ENCODE data around the gene TNFAIP3. TPM values are rescaled to one million over a fixed set of nuclear protein-coding genes. Genes with fewer than 3 reads are reported as not detected.

Gene TNFAIP3
- total and polyA plus RNA-seq, 2 donors (not counting 1 experiment from before 2014, with no cell fraction given): 7.8 to 23.5 TPM

DNA sequence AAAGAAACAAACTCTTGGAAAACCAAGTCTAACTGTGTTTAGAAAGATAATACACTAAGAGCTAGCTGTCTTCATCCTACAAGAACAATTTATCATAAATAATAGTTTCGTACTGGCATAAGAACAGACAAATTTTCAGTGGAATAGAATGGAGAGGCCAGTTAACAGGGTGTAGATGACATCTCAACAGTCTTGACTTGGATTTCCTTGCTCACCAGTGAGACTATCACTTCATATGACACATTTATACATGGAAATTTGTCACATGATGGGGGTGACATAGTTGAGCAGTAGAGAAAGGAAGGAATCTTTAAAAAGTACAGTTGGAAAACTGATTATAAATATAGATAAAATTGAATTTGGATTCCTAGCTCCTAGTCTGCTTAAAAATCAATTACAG lies 35.6 kb downstream of the TNFAIP3 start:
- Histone ChIP-seq H3K9ac (ENCODE audit: insufficient read depth, low read length) (no peak overlapping the region), H4K20me1 (ENCODE audit: control insufficient read depth, extremely low read depth, insufficient read depth, low read length) (no peaks in the 10 kb centered on the region)

DNA sequence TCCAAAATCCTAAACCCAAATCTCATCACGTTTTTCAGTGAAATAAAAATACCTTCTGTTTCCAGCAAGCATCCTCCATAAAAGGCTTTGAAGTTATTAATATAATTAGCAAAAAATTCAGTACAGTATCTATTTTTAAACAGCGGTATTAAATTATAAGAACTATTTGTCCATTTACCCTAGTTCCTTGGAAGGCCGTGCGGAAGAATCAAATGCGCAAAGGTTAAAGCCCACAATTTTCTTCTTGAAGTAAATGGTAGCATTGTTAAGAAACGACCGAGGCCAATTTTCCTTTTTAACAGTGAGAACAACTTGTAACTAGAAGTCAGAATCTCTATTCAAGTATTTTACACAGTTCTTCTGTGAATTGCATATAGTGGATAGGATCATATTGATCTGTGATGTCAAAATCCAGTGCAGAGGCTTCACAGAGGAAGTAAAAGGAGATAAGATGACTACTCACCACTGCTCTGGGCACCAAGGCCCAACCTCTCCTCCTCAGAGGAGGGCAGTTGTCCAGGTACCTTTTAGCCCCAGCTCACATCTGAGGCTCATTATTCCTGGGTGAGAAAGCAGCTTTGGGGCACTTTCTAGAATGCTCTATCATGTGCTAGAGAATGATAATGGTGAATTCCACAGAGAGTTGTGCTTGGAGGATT lies 36.3 kb downstream of the TNFAIP3 start:
- no peak for TF ChIP-seq EZH2 (IDR thresholded peaks at IDR 0.05; ENCODE audit: low read length, missing control alignments)
- TF ChIP-seq, protein P1, sequence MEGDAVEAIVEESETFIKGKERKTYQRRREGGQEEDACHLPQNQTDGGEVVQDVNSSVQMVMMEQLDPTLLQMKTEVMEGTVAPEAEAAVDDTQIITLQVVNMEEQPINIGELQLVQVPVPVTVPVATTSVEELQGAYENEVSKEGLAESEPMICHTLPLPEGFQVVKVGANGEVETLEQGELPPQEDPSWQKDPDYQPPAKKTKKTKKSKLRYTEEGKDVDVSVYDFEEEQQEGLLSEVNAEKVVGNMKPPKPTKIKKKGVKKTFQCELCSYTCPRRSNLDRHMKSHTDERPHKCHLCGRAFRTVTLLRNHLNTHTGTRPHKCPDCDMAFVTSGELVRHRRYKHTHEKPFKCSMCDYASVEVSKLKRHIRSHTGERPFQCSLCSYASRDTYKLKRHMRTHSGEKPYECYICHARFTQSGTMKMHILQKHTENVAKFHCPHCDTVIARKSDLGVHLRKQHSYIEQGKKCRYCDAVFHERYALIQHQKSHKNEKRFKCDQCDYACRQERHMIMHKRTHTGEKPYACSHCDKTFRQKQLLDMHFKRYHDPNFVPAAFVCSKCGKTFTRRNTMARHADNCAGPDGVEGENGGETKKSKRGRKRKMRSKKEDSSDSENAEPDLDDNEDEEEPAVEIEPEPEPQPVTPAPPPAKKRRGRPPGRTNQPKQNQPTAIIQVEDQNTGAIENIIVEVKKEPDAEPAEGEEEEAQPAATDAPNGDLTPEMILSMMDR (conservative IDR thresholded peaks at IDR 0.05 in 1 of 2, IDR thresholded peaks at IDR 0.05 in 1 of 2; ENCODE audit: low read depth in 1 of 2, low read length in 2 of 2): no peak
- H3K4me3 ChIP-seq (replicated peaks in 1 of 4; ENCODE audit: control extremely low read depth in 1 of 4, insufficient read depth in 1 of 4, low read depth in 3 of 4, low read length in 4 of 4): no peak overlapping the region

More for the DNA sequence above, 35.6 kb downstream of the TNFAIP3 start:
- Histone ChIP-seq H3K4me1 (ENCODE audit: control insufficient read depth, extremely low read depth, insufficient read depth, low read length) (no peaks in the 10 kb centered on the region), H3K4me2 (ENCODE audit: extremely low read depth, insufficient read depth, low read length) (no peak overlapping the region), H3K9me3 (ENCODE audit: control insufficient read depth, insufficient read depth, low read depth, low read length) (no peaks in the 10 kb centered on the region), H3K36me3 (ENCODE audit: control insufficient read depth, insufficient read depth, low read length) (no peaks in the 10 kb centered on the region), H3K79me2 (ENCODE audit: control insufficient read depth, insufficient read depth, low read length) (no peaks in the 10 kb centered on the region), H2AFZ (ENCODE audit: low read length) (peak overlapping the region; percentile 28), H3K4me3 (replicated peaks in 1 of 4; ENCODE audit: control extremely low read depth in 1 of 4, insufficient read depth in 1 of 4, low read depth in 3 of 4, low read length in 4 of 4) (no peak overlapping the region), H3K27me3 (ENCODE audit: control insufficient read depth, insufficient read depth, low read length) (no peaks in the 10 kb centered on the region), H3K27ac (ENCODE audit: insufficient read depth, low read length) (no peak overlapping the region)
- no peak for TF ChIP-seq EZH2 (IDR thresholded peaks at IDR 0.05; ENCODE audit: low read length, missing control alignments)
- TF ChIP-seq, protein P1 (conservative IDR thresholded peaks at IDR 0.05 in 1 of 2, IDR thresholded peaks at IDR 0.05 in 1 of 2; ENCODE audit: low read depth in 1 of 2, low read length in 2 of 2): no peak
- no peak for DNase-seq (ENCODE audit: low read depth in 2 of 2)

DNA sequence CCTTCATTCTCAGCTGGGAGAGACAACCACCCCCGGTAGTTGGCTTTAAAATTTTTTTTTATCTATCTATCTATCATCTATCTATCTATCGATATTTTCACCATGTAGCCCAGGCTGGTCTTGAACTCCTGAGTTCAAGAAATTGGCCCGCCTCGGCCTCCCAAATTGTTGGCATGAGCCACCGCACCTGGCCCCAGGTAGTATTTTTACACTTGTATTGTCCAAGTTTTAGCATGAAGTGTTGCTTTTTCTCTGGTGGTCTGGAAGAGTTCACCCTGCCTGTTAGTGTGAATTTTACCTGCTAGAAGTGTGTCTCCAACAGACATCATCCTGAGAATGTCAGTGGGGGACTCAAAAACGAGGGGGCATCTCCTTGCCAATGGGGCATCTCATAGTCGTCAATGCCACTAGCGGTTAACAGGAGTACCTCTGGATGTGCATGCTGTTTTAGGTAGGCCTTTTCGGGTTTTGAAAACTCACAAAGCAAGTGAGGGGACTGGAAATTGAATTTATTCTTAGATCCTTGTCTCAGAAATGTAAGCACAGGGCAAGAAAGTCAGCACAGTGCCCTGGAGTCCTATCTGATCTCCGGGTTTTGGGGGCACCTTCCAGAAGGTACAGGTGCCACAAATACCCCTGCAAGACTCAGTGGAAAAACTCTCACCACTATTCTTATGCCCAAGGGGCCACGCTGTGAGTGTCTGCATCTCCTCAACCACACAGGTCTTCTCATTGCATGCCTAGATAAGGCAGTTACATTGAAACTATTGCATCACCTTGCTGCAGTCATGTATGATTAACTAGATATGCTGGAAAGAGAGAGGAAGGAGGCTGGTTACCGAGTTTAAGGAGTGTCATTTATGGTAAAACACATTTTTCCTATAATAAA lies 37.1 kb downstream of the TNFAIP3 start:
- no peaks in the 10 kb centered on the region for H3K4me1 ChIP-seq (ENCODE audit: control insufficient read depth, extremely low read depth, insufficient read depth, low read length)
- H3K27me3 ChIP-seq (ENCODE audit: control insufficient read depth, insufficient read depth, low read length): no peaks in the 10 kb centered on the region
- no peak overlapping the region for H3K9ac ChIP-seq (ENCODE audit: insufficient read depth, low read length)
- H4K20me1 ChIP-seq (ENCODE audit: control insufficient read depth, extremely low read depth, insufficient read depth, low read length): no peaks in the 10 kb centered on the region
- no peaks in the 10 kb centered on the region for H3K9me3 ChIP-seq (ENCODE audit: control insufficient read depth, insufficient read depth, low read depth, low read length)
- peak in 1 of 2 donors; percentile 72 for DNase-seq (ENCODE audit: low read depth in 2 of 2)
- no peak overlapping the region for H3K4me2 ChIP-seq (ENCODE audit: extremely low read depth, insufficient read depth, low read length)
- no peak overlapping the region for H2AFZ ChIP-seq (ENCODE audit: low read length)
- TF ChIP-seq, protein P1 (conservative IDR thresholded peaks at IDR 0.05 in 1 of 2, IDR thresholded peaks at IDR 0.05 in 1 of 2; ENCODE audit: low read depth in 1 of 2, low read length in 2 of 2): no peak
- no peak for TF ChIP-seq EZH2 (IDR thresholded peaks at IDR 0.05; ENCODE audit: low read length, missing control alignments)
- H3K27ac ChIP-seq (ENCODE audit: insufficient read depth, low read length): no peak overlapping the region
- H3K36me3 ChIP-seq (ENCODE audit: control insufficient read depth, insufficient read depth, low read length): no peaks in the 10 kb centered on the region
- no peak overlapping the region for H3K4me3 ChIP-seq (replicated peaks in 1 of 4; ENCODE audit: control extremely low read depth in 1 of 4, insufficient read depth in 1 of 4, low read depth in 3 of 4, low read length in 4 of 4)
- no peaks in the 10 kb centered on the region for H3K79me2 ChIP-seq (ENCODE audit: control insufficient read depth, insufficient read depth, low read length)

More for the DNA sequence above, 36.3 kb downstream of the TNFAIP3 start:
- Histone ChIP-seq H3K9me3 (ENCODE audit: control insufficient read depth, insufficient read depth, low read depth, low read length) (no peaks in the 10 kb centered on the region), H3K4me1 (ENCODE audit: control insufficient read depth, extremely low read depth, insufficient read depth, low read length) (no peaks in the 10 kb centered on the region), H3K27me3 (ENCODE audit: control insufficient read depth, insufficient read depth, low read length) (no peaks in the 10 kb centered on the region), H3K4me2 (ENCODE audit: extremely low read depth, insufficient read depth, low read length) (no peak overlapping the region), H3K36me3 (ENCODE audit: control insufficient read depth, insufficient read depth, low read length) (no peaks in the 10 kb centered on the region), H3K9ac (ENCODE audit: insufficient read depth, low read length) (no peak overlapping the region), H4K20me1 (ENCODE audit: control insufficient read depth, extremely low read depth, insufficient read depth, low read length) (no peaks in the 10 kb centered on the region), H2AFZ (ENCODE audit: low read length) (no peak overlapping the region), H3K79me2 (ENCODE audit: control insufficient read depth, insufficient read depth, low read length) (no peaks in the 10 kb centered on the region), H3K27ac (ENCODE audit: insufficient read depth, low read length) (no peak overlapping the region)
- DNase-seq (ENCODE audit: low read depth in 2 of 2): no peak
